GM12801 (cell line): ENCODE measurements around the gene CRISP2.

Source experiments
- CTCF ChIP-seq: IDR thresholded peaks from one replicate; pipeline ENCODE4 v1.5.1; 2011; ENCODE audit warnings: control low read depth; ENCODE audit not compliant: insufficient read length; ENCODE audit errors: extremely low read depth

CRISP2 gene

GRCh38 chr6:49713346-49713745, at the start of gene CRISP2:
CRISP2 (minus strand) TSS chr6:49713543; CDS start chr6:49709196, 4,347 bp downstream.
- TF ChIP-seq CTCF = no peak

- no peak for TF ChIP-seq CTCF
Observed at GRCh38 chr6:49744259-49744658, 30.9 kb upstream of the CRISP2 start, which contains the start of gene CRISP3. CRISP3 (minus strand) TSS chr6:49744388; CDS start chr6:49744367, 21 bp downstream.

- no peak for TF ChIP-seq CTCF
Observed at GRCh38 chr6:49743429-49743828, 30.1 kb upstream of the CRISP2 start.

GRCh38 chr6:49739423-49739822, 26.1 kb upstream of the CRISP2 start:
- no peak for TF ChIP-seq CTCF

- no peak for TF ChIP-seq CTCF
Observed at GRCh38 chr6:49736017-49736508, 22.7 kb upstream of the CRISP2 start.

GRCh38 chr6:49733680-49734079, 20.3 kb upstream of the CRISP2 start:
- no peak for TF ChIP-seq CTCF

GRCh38 chr6:49732781-49733180, 19.4 kb upstream of the CRISP2 start:
- no peak for TF ChIP-seq CTCF
